GM15510 (cell line): ENCODE measurements around the gene LAMA3.

Experiments
- POLR2A ChIP-seq: IDR thresholded peaks from 3 replicates; pipeline ENCODE4 v1.6.1; 2011; ENCODE audit warnings: borderline replicate concordance; ENCODE audit not compliant: insufficient read length; ENCODE audit errors: extremely low read depth

LAMA3 gene

DNA sequence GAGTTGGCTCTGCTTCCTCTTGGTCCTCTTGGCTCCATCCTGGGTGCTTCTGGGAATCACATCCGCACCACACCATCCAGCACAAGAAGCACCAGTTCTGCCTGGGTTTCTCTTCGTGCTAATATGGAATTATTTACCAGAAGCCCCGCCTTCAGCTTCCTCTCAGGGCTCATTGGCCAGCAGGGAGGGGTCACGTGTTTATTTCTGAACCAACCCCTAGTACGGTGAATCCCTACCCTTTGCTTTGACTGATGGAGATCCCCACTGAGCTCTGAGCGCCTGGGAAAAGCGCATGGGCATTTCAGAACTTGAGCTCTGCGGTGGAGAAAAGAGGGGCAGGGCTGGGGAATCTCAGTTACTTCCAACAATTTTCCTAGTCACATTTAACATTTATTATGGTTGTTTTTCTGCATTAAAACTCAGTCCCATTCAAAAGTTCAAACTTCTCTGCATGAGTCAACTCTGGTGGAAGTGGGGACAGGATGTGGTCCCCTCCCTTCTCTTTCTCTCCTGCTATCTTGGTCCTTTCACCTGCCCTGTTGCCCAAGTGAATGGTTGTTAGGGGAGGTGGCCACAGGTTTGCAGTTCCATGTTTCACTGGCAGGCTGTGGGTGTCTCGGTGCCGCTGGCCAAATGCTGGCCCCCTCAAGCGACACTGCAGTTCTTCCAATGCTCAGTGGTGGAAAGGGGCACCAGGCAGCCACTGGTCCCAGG, 248.9 kb downstream of the LAMA3 start:
- no peak for TF ChIP-seq POLR2A

- no peak for TF ChIP-seq POLR2A
Observed at GRCh38 chr18:23938901-23939341, 249.7 kb downstream of the LAMA3 start.

GRCh38 chr18:23939366-23939765, 250.1 kb downstream of the LAMA3 start:
- no peak for TF ChIP-seq POLR2A

DNA sequence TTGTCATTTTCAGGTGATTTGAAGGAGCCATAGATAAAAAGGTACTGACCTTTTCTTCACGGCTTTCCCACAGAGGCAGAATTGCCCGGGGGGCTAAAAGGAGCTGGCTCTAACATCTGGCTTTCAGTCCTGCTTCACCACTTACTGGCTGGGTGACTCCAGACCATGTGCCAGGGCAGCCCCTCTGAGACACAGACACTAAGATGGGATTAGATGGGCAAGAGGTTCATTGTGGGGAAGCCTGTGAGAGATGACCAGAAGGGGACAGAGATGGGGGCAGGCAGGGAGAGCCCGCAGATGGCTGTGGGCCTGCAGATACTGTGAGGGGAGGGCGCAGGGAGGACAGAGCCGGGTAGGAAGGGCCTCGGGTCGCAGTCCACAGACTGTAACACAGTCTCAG, 250.6 kb downstream of the LAMA3 start:
- no peak for TF ChIP-seq POLR2A

DNA sequence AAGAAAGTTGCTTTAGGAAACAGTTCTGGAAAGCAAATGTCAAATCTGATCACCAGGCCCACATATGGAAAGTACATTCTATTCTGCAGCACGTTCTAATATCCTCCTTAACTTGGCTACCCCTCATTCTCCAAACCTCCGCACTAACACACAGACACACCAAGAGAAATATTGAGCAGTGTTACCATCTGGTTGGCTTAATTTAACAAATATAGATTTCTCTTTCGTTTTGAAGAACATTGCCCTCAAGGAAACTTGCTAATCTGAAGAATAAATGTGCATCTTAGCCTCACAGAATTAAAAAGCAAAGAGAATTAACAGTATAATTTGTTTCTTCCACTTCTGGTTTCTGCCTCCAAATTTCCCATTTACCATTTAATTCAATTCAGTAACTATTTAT, 252.5 kb downstream of the LAMA3 start:
- no peak for TF ChIP-seq POLR2A

- TF ChIP-seq POLR2A = no peak
Observed at GRCh38 chr18:23943104-23943503, 253.9 kb downstream of the LAMA3 start.

DNA sequence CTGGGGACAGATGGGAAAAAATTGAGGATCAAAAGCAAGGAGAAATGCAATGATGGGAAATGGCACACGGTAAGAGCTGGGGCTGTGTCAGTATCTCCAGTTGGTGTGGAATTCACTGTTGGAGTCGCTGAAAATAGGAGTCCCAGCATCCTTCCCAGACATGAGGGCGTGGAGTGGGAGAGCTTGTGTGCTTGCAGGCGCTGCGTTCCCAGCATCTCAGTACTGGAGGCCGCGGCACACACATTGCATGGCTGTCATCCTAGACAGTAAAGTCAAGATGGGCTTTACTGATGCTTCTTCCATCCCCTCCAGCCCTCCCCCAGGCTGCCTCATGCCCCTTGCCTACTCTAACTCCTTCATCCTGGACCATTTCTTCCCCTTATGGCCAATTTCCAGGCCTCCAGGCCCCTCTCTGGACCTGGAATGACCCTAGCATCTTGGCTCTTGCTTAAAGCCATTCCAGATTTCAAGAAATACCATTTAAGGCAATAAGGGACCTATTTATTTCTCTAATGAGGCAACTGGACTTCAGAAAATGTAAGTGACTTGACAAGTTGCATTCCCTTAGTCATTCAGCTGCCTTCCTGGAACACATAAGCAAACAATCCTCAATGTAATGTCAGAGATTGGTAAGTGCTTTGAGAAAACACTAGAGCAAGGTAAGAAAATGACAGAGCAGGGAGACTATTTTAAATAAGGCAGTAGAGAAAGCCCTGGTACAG, 254.8 kb downstream of the LAMA3 start:
- TF ChIP-seq POLR2A = no peak

- no peak for TF ChIP-seq POLR2A
Observed at GRCh38 chr18:23945416-23946079, 256.3 kb downstream of the LAMA3 start.

DNA sequence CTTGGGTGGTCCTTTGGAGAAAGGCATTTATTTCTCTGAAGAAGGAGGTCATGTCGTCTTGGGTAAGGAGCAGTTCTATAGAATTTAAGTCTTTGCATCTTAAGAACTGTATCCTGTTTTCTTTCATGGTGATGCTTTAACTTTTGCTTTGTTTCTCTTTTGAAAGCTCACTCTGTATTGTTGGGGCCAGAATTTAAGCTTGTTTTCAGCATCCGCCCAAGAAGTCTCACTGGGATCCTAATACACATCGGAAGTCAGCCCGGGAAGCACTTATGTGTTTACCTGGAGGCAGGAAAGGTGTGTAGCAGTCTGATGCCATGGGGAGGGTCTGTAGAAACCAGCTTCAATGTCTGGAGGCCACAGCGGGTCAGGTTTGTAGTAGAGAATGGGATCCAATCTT, 260.6 kb downstream of the LAMA3 start:
- TF ChIP-seq POLR2A = no peak

DNA sequence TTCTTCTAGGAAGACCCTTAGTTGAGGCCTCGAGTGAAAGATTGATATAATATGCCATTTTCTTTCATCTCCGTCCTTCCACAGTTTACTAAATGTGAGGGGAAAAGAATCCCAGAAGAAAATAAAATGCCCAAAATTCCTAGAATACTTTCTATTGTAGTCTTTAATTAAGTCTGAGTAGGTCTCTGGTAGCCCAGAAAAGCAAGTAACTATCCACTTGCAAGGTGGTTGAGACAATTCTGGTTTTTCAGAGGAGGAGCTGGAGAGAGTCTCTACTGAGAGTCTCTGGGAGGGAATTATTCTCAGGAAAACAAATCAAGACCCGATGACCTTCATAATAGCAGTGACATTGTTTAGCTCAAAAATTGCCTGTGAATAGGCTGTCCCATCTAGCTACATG, 261.4 kb downstream of the LAMA3 start:
- no peak for TF ChIP-seq POLR2A

GRCh38 chr18:23951206-23951605, 262.0 kb downstream of the LAMA3 start:
- TF ChIP-seq POLR2A = no peak

GRCh38 chr18:23953984-23954383, 264.7 kb downstream of the LAMA3 start:
- no peak for TF ChIP-seq POLR2A

GRCh38 chr18:23956483-23956882, 267.2 kb downstream of the LAMA3 start:
- TF ChIP-seq POLR2A = no peak

GRCh38 chr18:23958036-23958435, 268.8 kb downstream of the LAMA3 start:
- TF ChIP-seq POLR2A = no peak

DNA sequence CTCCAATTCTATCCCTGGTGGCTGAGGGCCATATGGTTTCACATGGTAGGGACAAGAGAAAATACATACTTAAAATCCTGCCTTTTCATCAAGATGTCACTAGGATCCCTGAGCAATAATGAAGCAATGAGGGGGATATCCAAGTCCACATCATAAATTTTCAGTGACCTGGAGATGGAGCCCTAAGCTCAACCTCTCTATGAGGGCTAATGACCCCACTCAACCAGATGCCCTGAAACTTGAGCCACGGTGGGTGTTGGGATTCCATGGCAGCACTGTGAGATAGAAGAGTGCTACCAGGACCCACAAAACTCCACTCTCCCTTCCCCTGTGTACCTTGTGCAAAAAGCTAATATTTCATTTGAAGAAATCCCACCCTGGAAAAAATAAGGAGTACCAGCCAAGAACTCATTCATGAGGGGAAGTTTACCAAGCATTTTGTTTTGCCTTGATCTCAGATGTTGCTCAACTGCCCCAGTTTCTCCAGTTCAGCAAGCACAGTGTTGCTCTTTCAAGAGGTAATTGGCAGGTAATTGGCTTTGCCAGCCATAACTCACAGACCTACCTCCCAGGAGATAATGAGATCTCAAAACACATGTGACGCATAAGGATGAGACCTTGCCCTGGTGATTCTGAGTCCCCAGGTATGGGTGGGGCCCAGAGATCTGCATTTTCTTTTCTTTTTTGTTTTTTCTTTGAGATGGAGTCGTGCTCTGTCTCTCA, 274.4 kb downstream of the LAMA3 start:
- TF ChIP-seq POLR2A = no peak
